PC-9 (cell line): Measurements from ENCODE around the gene SUPT5H. TPM values are rescaled to one million over a fixed set of nuclear protein-coding genes. Genes with fewer than 3 reads are reported as not detected.

Source experiments
- BruUV-seq: library from RNA; stranded (reverse); fragments of 400-500 nt; replicated peaks from 2 replicates; lab custom pipeline; 2021; lab: Mats Ljungman, UMichigan
- CTCF ChIA-PET: fragments of 300-600 bp; sonication (Branson Sonifier 250); formaldehyde crosslinking; loops from one replicate; lab custom pipeline; 2022; ENCODE audit warnings: antibody characterized with exemption; lab: Charles Lee
- POLR2A ChIA-PET: fragments of 300-600 bp; sonication (Branson Sonifier 250); formaldehyde crosslinking; loops from one replicate; lab custom pipeline; 2022; ENCODE audit warnings: antibody characterized with exemption; ENCODE audit not compliant: unreplicated experiment; lab: Charles Lee
- DNase-seq, 2 experiments: peaks; one replicate each; pipeline versions ENCODE4 v3.0.0 to v3.0.0-alpha.2; 2015 to 2022; ENCODE audit warnings: mixed read lengths in 1 of 2
- H2AFZ ChIP-seq: fragments of 200-600 bp; sonication (generic); 2 replicates; pipeline ENCODE4 v1.8.1; 2017; ENCODE audit warnings: antibody characterized with exemption
- H3F3A ChIP-seq: fragments of 200-600 bp; sonication (generic); 2 replicates; pipeline ENCODE4 v1.8.1; 2017; ENCODE audit warnings: antibody characterized with exemption, mild to moderate bottlenecking, low read depth; ENCODE audit not compliant: insufficient read depth
- H3K27ac ChIP-seq: fragments of 200-600 bp; sonication (generic); 2 replicates; pipeline ENCODE4 v1.6.1; 2016; ENCODE audit warnings: mixed run types
- H3K27me3 ChIP-seq: fragments of 200-600 bp; sonication (generic); 2 replicates; pipeline ENCODE4 v1.6.1; 2016; ENCODE audit warnings: low read depth, mixed run types; ENCODE audit not compliant: insufficient read depth
- H3K36me3 ChIP-seq: fragments of 200-600 bp; sonication (generic); 2 replicates; pipeline ENCODE4 v1.6.1; 2016; ENCODE audit warnings: low read depth, mixed run types
- H3K4me1 ChIP-seq: fragments of 200-600 bp; sonication (generic); replicated peaks from 2 replicates; pipeline ENCODE4 v1.6.1; 2016; ENCODE audit warnings: mixed run types; ENCODE audit not compliant: insufficient read depth
- H3K4me2 ChIP-seq: fragments of 200-600 bp; sonication (generic); 2 replicates; pipeline ENCODE4 v1.6.1; 2017; ENCODE audit warnings: mixed run types
- H3K4me3 ChIP-seq: fragments of 200-600 bp; sonication (generic); 2 replicates; pipeline ENCODE4 v1.6.1; 2016; ENCODE audit warnings: mixed run types
- H3K79me2 ChIP-seq: fragments of 200-600 bp; sonication (generic); 2 replicates; pipeline ENCODE4 v1.6.1; 2017; ENCODE audit warnings: low read depth, mixed run types
- H3K9me2 ChIP-seq: fragments of 200-600 bp; sonication (generic); 2 replicates; pipeline ENCODE4 v1.8.1; 2017; ENCODE audit warnings: mild to moderate bottlenecking; ENCODE audit not compliant: insufficient read depth
- H3K9me3 ChIP-seq: fragments of 200-600 bp; sonication (generic); 2 replicates; pipeline ENCODE4 v1.8.1; 2016; ENCODE audit warnings: low read depth; ENCODE audit not compliant: insufficient read depth
- H4K20me1 ChIP-seq: fragments of 200-600 bp; sonication (generic); 2 replicates; pipeline ENCODE4 v1.8.1; 2017; ENCODE audit not compliant: insufficient read depth
- EZH2 ChIP-seq: fragments of 200-600 bp; sonication (generic); IDR thresholded peaks from 2 replicates; pipeline ENCODE4 v1.8.0; 2017; ENCODE audit warnings: antibody characterized with exemption, low read depth
- intact Hi-C: fragments of 100-400 bp; cut with micrococcal nuclease; formaldehyde crosslinking; loops from one replicate; pipeline ENCODE4 v1.10.0; 2022; ENCODE audit not compliant: unreplicated experiment
- total RNA-seq: library from RNA; stranded (reverse); gene quantifications from 2 replicates; pipeline ENCODE4 v1.2.3, GENCODE V29; 2021
- TF ChIP-seq, protein P1 (sequence below): fragments of 200-600 bp; sonication (generic); conservative IDR thresholded peaks from 2 replicates; pipeline ENCODE4 v1.6.1; 2017; ENCODE audit warnings: mixed run types, antibody characterized with exemption, mild to moderate bottlenecking, moderate library complexity

SUPT5H gene
- total RNA-seq, 1 experiment from 2014 or later = 118 TPM

DNA sequence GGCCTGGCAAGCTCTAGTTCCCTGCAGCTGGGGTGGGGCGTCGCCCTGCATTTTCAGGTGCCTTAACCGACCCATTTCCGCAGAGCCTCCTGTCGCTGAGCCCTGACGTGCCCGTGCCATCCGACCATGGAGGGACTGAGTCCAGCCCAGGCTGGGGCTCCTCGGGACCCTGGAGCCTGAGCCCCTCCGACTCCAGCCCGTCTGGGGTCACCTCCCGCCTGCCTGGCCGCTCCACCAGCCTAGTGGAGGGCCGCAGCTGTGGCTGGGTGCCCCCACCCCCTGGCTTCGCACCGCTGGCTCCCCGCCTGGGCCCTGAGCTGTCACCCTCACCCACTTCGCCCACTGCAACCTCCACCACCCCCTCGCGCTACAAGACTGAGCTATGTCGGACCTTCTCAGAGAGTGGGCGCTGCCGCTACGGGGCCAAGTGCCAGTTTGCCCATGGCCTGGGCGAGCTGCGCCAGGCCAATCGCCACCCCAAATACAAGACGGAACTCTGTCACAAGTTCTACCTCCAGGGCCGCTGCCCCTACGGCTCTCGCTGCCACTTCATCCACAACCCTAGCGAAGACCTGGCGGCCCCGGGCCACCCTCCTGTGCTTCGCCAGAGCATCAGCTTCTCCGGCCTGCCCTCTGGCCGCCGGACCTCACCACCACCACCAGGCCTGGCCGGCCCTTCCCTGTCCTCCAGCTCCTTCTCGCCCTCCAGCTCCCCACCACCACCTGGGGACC lies 37.6 kb upstream of the SUPT5H start:
- peak overlapping the region; percentile 99 for H3K4me3 ChIP-seq
- peak overlapping the region; percentile 99 for H3K4me2 ChIP-seq
- H3F3A ChIP-seq = peaks cover 65% of the 10 kb centered on the region
- no peaks in the 10 kb centered on the region for H3K9me3 ChIP-seq
- H3K36me3 ChIP-seq = peaks cover 11% of the 10 kb centered on the region; the same call in 1 of the 2 replicates
- peaks cover 14% of the 10 kb centered on the region for H4K20me1 ChIP-seq
- intact Hi-C loops = loop anchor here (2.0 kb wide), 1 partner anchor 23 kb away; no protein-coding TSS in a partner anchor
- TF ChIP-seq EZH2 = no peak
- TF ChIP-seq, protein P1, sequence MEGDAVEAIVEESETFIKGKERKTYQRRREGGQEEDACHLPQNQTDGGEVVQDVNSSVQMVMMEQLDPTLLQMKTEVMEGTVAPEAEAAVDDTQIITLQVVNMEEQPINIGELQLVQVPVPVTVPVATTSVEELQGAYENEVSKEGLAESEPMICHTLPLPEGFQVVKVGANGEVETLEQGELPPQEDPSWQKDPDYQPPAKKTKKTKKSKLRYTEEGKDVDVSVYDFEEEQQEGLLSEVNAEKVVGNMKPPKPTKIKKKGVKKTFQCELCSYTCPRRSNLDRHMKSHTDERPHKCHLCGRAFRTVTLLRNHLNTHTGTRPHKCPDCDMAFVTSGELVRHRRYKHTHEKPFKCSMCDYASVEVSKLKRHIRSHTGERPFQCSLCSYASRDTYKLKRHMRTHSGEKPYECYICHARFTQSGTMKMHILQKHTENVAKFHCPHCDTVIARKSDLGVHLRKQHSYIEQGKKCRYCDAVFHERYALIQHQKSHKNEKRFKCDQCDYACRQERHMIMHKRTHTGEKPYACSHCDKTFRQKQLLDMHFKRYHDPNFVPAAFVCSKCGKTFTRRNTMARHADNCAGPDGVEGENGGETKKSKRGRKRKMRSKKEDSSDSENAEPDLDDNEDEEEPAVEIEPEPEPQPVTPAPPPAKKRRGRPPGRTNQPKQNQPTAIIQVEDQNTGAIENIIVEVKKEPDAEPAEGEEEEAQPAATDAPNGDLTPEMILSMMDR = no peak
- peak; percentile 79 to 80 for DNase-seq
- POLR2A ChIA-PET = interaction anchor here (0.6 to 0.7 kb wide), 4 partner anchors 37 to 1025 kb away, joined by 3 to 11 read pairs (median 5); partner anchors contain the start of genes SAMD4B and SUPT5H
- no peak overlapping the region for H2AFZ ChIP-seq
- peak overlapping the region; percentile 93 for H3K27ac ChIP-seq
- H3K9me2 ChIP-seq = no peaks in the 10 kb centered on the region
- CTCF ChIA-PET = interaction anchor here (0.5 kb wide), 1 partner anchor 10 kb away, joined by 3 read pairs; no protein-coding TSS in a partner anchor
- H3K79me2 ChIP-seq = peaks cover 27% of the 10 kb centered on the region
- BruUV-seq = no TSS peak
- no peaks in the 10 kb centered on the region for H3K27me3 ChIP-seq
- H3K4me1 ChIP-seq = peaks cover 55% of the 10 kb centered on the region

DNA sequence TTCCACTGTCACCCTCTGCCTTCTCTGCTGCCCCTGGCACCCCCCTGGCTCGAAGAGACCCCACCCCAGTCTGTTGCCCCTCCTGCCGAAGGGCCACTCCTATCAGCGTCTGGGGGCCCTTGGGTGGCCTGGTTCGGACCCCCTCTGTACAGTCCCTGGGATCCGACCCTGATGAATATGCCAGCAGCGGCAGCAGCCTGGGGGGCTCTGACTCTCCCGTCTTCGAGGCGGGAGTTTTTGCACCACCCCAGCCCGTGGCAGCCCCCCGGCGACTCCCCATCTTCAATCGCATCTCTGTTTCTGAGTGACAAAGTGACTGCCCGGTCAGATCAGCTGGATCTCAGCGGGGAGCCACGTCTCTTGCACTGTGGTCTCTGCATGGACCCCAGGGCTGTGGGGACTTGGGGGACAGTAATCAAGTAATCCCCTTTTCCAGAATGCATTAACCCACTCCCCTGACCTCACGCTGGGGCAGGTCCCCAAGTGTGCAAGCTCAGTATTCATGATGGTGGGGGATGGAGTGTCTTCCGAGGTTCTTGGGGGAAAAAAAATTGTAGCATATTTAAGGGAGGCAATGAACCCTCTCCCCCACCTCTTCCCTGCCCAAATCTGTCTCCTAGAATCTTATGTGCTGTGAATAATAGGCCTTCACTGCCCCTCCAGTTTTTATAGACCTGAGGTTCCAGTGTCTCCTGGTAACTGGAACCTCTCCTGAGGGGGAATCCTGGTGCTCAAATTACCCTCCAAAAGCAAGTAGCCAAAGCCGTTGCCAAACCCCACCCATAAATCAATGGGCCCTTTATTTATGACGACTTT lies 36.8 kb upstream of the SUPT5H start:
- peak in 1 of 2 experiments; percentile 49 for DNase-seq
- peaks cover 11% of the 10 kb centered on the region; the same call in 1 of the 2 replicates for H3K36me3 ChIP-seq

More for the DNA sequence above, 36.8 kb upstream of the SUPT5H start:
- H3K9me2 ChIP-seq = no peaks in the 10 kb centered on the region
- no peaks in the 10 kb centered on the region for H3K9me3 ChIP-seq
- no peak for TF ChIP-seq EZH2
- TF ChIP-seq, protein P1 = no peak
- H3K4me3 ChIP-seq = peak overlapping the region; percentile 99
- intact Hi-C loops = no loop called here
- peaks cover 14% of the 10 kb centered on the region for H4K20me1 ChIP-seq
- ChIA-PET POLR2A (interaction anchor here (0.6 to 1.0 kb wide), 2 partner anchors 7 to 10 kb away, joined by 4 to 18 read pairs; no protein-coding TSS in a partner anchor), CTCF (interaction anchor here (0.6 to 1.0 kb wide), 2 partner anchors 11 to 66 kb away, joined by 4 to 6 read pairs; partner anchors contain the start of gene SAMD4B)
- no peak overlapping the region for H2AFZ ChIP-seq
- BruUV-seq = TSS peak; percentile 42
- peaks cover 27% of the 10 kb centered on the region for H3K79me2 ChIP-seq
- peaks cover 59% of the 10 kb centered on the region for H3F3A ChIP-seq
- peak overlapping the region; percentile 93 for H3K27ac ChIP-seq
- peaks cover 50% of the 10 kb centered on the region for H3K4me1 ChIP-seq
- H3K27me3 ChIP-seq = no peaks in the 10 kb centered on the region
- peak overlapping the region; percentile 99 for H3K4me2 ChIP-seq
